ENCODE data around the gene DOCK8. TPM values are rescaled to one million over a fixed set of nuclear protein-coding genes. Genes with fewer than 3 reads are reported as not detected.
"Not testable (repeated sequence)": the region's sequence is repeated elsewhere in the genome, so short reads cannot be mapped to it uniquely, and the experiment has no call there.

Gene DOCK8
- polyA plus RNA-seq, 1 donor (not counting 4 experiments of a cell fraction or from before 2014, with no cell fraction given), result 1.5 TPM

DNA sequence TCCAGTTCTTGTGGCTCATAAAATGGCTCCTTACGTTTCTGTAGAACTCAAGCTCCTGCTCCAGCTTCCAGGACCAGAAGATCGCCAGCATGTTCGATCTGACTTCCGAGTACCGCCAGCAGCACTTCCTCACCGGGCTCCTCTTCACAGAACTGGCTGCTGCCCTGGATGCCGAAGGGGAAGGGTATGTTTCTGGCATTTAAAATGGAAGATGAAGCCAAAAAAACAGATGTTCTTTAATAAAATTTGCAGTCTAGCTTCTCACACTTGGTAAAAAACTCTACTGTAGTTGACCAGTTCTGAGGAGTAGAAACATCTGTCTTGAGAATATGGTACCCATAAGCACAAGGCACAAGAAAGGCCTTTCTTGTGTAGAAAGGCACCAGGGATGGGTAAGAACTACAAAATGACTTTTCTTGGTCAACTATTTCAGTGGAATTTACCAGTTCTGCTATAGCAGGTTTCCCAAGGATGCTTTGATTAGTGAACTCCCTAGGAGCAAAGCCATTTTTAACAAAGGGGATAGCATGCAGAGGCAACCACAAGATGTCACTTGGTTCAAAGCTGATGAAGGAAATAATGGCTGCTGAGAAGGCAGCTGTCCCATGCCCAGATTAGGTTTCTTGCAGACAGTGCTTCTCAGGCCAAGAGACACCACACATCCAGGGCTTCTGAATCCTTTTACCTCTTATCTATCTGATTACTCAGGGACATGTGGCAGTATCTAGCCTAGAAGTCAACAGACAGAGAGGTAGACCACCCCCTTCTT, 192.4 kb downstream of the DOCK8 start:
- FAIRE-seq, result no peak
- H4K20me1 ChIP-seq (ENCODE audit: control insufficient read depth, extremely low read depth, insufficient read depth, low read length), result no peaks in the 10 kb centered on the region
- H3K36me3 ChIP-seq (ENCODE audit: control insufficient read depth in 2 of 2, extremely low read depth in 1 of 2, insufficient read depth in 2 of 2, low read length in 2 of 2), result no peaks in the 10 kb centered on the region
- H3K9ac ChIP-seq (ENCODE audit: control insufficient read depth, extremely low read depth, insufficient read depth, low read length), result no peak overlapping the region
- no peaks in the 10 kb centered on the region for H3K9me3 ChIP-seq (ENCODE audit: control insufficient read depth, low read depth, low read length)
- dilution Hi-C loops (cut with MboI; ENCODE audit: extremely low pct_ligation_motif_present, low sequenced_read_pairs), result no loop called here
- no peak overlapping the region for H3K27ac ChIP-seq (ENCODE audit: control insufficient read depth, insufficient read depth, low read length)
- DNase-seq (ENCODE audit: low read depth, low spot score), result no peak
- H2AFZ ChIP-seq (ENCODE audit: control insufficient read depth, low read length), result no peak overlapping the region
- H3K4me3 ChIP-seq (ENCODE audit: control insufficient read depth in 2 of 3, extremely low read depth in 1 of 3, insufficient read depth in 2 of 3, low read depth in 1 of 3, low read length in 3 of 3), result no peak overlapping the region
- H3K79me2 ChIP-seq (ENCODE audit: control insufficient read depth, insufficient read depth, low read length), result no peaks in the 10 kb centered on the region
- H3K27me3 ChIP-seq (ENCODE audit: control insufficient read depth, extremely low read depth, insufficient read depth, low read length), result no peaks in the 10 kb centered on the region
- TF ChIP-seq EZH2 (IDR thresholded peaks at IDR 0.05; ENCODE audit: low read length) (no peak), CTCF (optimal IDR thresholded peaks at IDR 0.05 in 1 of 3, IDR thresholded peaks at IDR 0.05 in 1 of 3, conservative IDR thresholded peaks at IDR 0.05 in 1 of 3; ENCODE audit: extremely low read depth in 1 of 3, insufficient read depth in 2 of 3, low read length in 3 of 3) (peak in 2 of 3 experiments; percentile 13 to 50)
- no peaks in the 10 kb centered on the region for H3K4me1 ChIP-seq (ENCODE audit: control insufficient read depth, extremely low read depth, insufficient read depth, low read length)
- no peak overlapping the region for H3K4me2 ChIP-seq (ENCODE audit: control insufficient read depth, extremely low read depth, insufficient read depth, low read depth, low read length)
- H3K9me1 ChIP-seq (ENCODE audit: control insufficient read depth, extremely low read depth, insufficient read depth, low read length), result no peaks in the 10 kb centered on the region

- dilution Hi-C loops (cut with MboI; ENCODE audit: extremely low pct_ligation_motif_present, low sequenced_read_pairs); FAIRE-seq; H3K4me3 ChIP-seq (ENCODE audit: control insufficient read depth in 2 of 3, extremely low read depth in 1 of 3, insufficient read depth in 2 of 3, low read depth in 1 of 3, low read length in 3 of 3); H3K27me3 ChIP-seq (ENCODE audit: control insufficient read depth, extremely low read depth, insufficient read depth, low read length); H3K36me3 ChIP-seq (ENCODE audit: control insufficient read depth in 2 of 2, extremely low read depth in 1 of 2, insufficient read depth in 2 of 2, low read length in 2 of 2); H3K27ac ChIP-seq (ENCODE audit: control insufficient read depth, insufficient read depth, low read length); H3K9me3 ChIP-seq (ENCODE audit: control insufficient read depth, low read depth, low read length); H3K79me2 ChIP-seq (ENCODE audit: control insufficient read depth, insufficient read depth, low read length); H2AFZ ChIP-seq (ENCODE audit: control insufficient read depth, low read length); DNase-seq (ENCODE audit: low read depth, low spot score); H3K9ac ChIP-seq (ENCODE audit: control insufficient read depth, extremely low read depth, insufficient read depth, low read length); H3K4me1 ChIP-seq (ENCODE audit: control insufficient read depth, extremely low read depth, insufficient read depth, low read length); H3K4me2 ChIP-seq (ENCODE audit: control insufficient read depth, extremely low read depth, insufficient read depth, low read depth, low read length); H3K9me1 ChIP-seq (ENCODE audit: control insufficient read depth, extremely low read depth, insufficient read depth, low read length); H4K20me1 ChIP-seq (ENCODE audit: control insufficient read depth, extremely low read depth, insufficient read depth, low read length): not testable (repeated sequence)
Observed at GRCh38 chr9:409655-410054, 195.0 kb downstream of the DOCK8 start.

- no peak overlapping the region for H3K4me3 ChIP-seq (ENCODE audit: control insufficient read depth in 2 of 3, extremely low read depth in 1 of 3, insufficient read depth in 2 of 3, low read depth in 1 of 3, low read length in 3 of 3)
- H4K20me1 ChIP-seq (ENCODE audit: control insufficient read depth, extremely low read depth, insufficient read depth, low read length), result no peaks in the 10 kb centered on the region
- no peaks in the 10 kb centered on the region for H3K27me3 ChIP-seq (ENCODE audit: control insufficient read depth, extremely low read depth, insufficient read depth, low read length)
- no peaks in the 10 kb centered on the region for H3K9me1 ChIP-seq (ENCODE audit: control insufficient read depth, extremely low read depth, insufficient read depth, low read length)
- no peak overlapping the region for H2AFZ ChIP-seq (ENCODE audit: control insufficient read depth, low read length)
- no peaks in the 10 kb centered on the region for H3K9me3 ChIP-seq (ENCODE audit: control insufficient read depth, low read depth, low read length)
- no peak overlapping the region for H3K27ac ChIP-seq (ENCODE audit: control insufficient read depth, insufficient read depth, low read length)
- no peak for DNase-seq (ENCODE audit: low read depth, low spot score)
- peaks cover 2% of the 10 kb centered on the region for H3K4me1 ChIP-seq (ENCODE audit: control insufficient read depth, extremely low read depth, insufficient read depth, low read length)
- no peaks in the 10 kb centered on the region for H3K79me2 ChIP-seq (ENCODE audit: control insufficient read depth, insufficient read depth, low read length)
- no peak overlapping the region for H3K4me2 ChIP-seq (ENCODE audit: control insufficient read depth, extremely low read depth, insufficient read depth, low read depth, low read length)
- dilution Hi-C loops (cut with MboI; ENCODE audit: extremely low pct_ligation_motif_present, low sequenced_read_pairs), result no loop called here
- TF ChIP-seq CTCF (optimal IDR thresholded peaks at IDR 0.05 in 1 of 3, IDR thresholded peaks at IDR 0.05 in 1 of 3, conservative IDR thresholded peaks at IDR 0.05 in 1 of 3; ENCODE audit: extremely low read depth in 1 of 3, insufficient read depth in 2 of 3, low read length in 3 of 3), result no peak
- no peak for TF ChIP-seq EZH2 (IDR thresholded peaks at IDR 0.05; ENCODE audit: low read length)
- no peak overlapping the region for H3K9ac ChIP-seq (ENCODE audit: control insufficient read depth, extremely low read depth, insufficient read depth, low read length)
- no peak for FAIRE-seq
- H3K36me3 ChIP-seq (ENCODE audit: control insufficient read depth in 2 of 2, extremely low read depth in 1 of 2, insufficient read depth in 2 of 2, low read length in 2 of 2), result no peaks in the 10 kb centered on the region
Observed at GRCh38 chr9:414595-414994, 199.9 kb downstream of the DOCK8 start.
